Measurements from ENCODE around the gene CARD10.

Gene CARD10

GRCh38 chr22:37460684-37461083 lies 58.5 kb downstream of the CARD10 start:
- no peak for DNase-seq

- no peak for DNase-seq
Observed at GRCh38 chr22:37459206-37459605, 60.0 kb downstream of the CARD10 start.

DNA sequence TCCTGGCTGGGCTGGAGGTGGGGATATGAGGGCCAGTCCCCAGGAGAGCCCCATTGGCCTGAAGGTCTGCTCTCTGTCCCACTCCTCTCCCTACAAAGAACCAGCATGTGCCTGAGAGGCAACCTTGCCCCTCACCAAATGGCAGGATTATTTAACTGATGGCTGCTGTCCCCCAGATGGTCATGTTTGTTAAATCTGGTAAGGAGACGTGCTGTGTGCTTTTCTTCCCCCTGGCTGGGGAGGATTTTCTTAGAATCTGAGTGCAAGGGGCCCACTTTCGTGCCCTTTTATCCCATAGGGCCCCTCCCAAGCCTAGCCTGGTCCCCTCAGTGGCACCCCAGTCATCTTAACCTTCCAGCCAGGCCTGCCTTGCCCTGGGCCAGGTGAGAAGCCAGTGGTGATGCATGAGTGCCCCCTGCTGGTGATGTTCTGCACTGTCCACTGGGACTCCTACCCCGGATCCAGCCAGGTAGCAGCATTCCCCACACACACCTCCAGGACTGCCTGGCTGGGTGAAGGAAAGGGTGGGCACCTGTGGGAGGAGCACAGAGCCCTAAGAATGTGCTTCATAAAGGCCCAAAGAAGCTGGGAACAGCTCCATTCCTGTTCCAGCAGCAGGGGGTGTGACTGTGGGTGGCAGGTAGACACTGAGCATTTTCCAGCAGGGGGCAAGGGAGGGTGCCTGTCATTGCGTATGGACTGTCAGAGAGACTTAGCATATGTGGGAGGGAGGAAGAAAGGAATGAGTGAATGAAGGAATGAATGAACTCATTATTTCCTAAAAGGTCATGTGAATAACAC lies 61.9 kb downstream of the CARD10 start:
- peak; percentile 88 for DNase-seq

DNA sequence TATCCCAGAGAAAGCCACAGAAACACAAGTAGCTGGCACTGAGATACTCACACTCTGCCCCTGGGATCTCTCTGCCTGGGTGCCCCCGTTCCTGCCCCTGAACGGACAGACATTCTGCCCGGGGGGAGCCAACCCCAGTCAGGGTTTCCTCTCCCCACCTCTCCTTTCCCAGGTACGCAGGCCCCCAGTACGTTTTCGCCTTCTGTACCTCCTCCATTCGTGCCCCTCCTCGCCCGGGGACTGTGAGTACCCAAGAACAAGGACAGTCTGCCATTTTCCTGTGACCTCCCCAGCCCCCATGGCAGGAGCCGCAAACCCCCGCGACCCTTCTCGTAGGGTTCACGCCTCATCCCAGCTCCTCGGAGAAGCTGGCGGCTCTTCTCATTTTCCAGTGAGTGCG lies 62.9 kb downstream of the CARD10 start:
- no peak for DNase-seq

GRCh38 chr22:37455896-37456295 lies 63.3 kb downstream of the CARD10 start:
- no peak for DNase-seq

- no peak for DNase-seq
Observed at GRCh38 chr22:37454857-37455686, 64.1 kb downstream of the CARD10 start.

GRCh38 chr22:37453696-37454095 lies 65.5 kb downstream of the CARD10 start:
- DNase-seq: no peak

- DNase-seq: no peak
Observed at GRCh38 chr22:37451218-37451617, 68.0 kb downstream of the CARD10 start.

- no peak for DNase-seq
Observed at GRCh38 chr22:37449331-37450001, 69.7 kb downstream of the CARD10 start.

GRCh38 chr22:37448516-37449127 lies 70.6 kb downstream of the CARD10 start:
- no peak for DNase-seq

DNA sequence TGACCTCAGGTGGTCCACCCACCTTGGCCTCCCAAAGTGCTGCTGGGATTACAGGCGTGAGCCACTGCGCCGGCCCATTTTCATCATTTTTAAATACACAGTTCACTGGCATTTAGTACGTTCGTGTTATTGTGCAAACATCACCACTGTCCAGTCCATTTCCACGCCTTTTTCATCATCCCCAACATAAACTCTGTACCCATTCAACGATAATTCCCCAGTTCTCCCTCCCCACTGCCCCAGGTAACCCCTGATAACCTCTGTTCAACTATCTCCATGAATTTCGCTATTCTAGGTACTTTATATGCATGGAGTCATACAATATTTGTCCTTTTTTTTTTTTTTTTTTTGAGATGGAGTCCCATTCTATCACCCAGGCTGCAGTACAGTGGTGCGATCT lies 73.7 kb downstream of the CARD10 start:
- no peak for DNase-seq

GRCh38 chr22:37443977-37444376 lies 75.2 kb downstream of the CARD10 start:
- no peak for DNase-seq

GRCh38 chr22:37443086-37443485 lies 76.1 kb downstream of the CARD10 start:
- no peak for DNase-seq

- no peak for DNase-seq
Observed at GRCh38 chr22:37442537-37442936, 76.7 kb downstream of the CARD10 start.

DNA sequence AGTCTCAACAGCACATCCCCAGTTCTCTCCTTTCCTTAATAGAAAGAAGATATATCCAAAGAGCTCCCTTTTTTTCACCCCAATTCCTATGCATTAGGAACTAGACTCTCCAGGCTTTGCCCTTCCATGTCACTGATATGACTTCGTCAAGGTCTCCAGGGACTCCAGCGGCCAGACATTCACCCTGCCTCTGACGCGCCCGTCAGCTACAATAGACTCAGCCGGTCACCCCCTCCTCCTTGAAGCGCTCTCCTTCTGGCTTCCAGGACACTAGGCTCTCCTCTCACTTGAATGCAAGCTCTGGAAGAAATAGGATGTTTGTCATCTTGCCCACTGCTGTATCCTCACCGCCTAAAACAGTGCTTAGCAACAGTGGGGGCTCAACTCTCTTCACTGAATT lies 77.1 kb downstream of the CARD10 start:
- no peak for DNase-seq

DNA sequence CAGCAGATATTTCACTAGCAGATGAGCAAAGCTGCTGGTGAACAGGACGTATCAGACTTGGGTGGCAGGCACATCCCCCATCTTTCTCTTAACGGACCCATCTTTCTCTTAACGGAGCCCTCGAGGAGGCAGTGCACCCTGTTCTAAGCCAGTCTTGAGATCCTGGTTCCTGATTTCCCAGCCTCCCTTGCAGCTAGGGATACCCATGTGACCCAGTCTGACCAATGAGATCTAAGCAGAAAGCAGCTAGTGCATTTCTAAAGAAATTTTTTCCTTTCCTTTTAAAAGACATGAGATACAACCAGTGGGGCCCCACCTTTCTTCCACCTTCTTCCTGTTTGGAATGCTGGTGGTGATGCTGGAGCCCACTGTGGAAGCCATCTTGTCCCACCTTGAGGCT lies 78.3 kb downstream of the CARD10 start:
- no peak for DNase-seq
